Stimulated activated naive CD4-positive, alpha-beta T cell treated with Interleukin-2 at 50 U/mL for 16 hours (primary cell): ENCODE data around the gene KPNA2.
A peak's percentile ranks its signal among the peaks of the same experiment; 100 is the strongest.
"Not testable (repeated sequence)": the region's sequence is repeated elsewhere in the genome, so short reads cannot be mapped to it uniquely, and the experiment has no call there.

Experiments used
- DNase-seq: peaks from one replicate; lab custom pipeline; 2025; lab: John Stamatoyannopoulos, UW

The KPNA2 gene

DNA sequence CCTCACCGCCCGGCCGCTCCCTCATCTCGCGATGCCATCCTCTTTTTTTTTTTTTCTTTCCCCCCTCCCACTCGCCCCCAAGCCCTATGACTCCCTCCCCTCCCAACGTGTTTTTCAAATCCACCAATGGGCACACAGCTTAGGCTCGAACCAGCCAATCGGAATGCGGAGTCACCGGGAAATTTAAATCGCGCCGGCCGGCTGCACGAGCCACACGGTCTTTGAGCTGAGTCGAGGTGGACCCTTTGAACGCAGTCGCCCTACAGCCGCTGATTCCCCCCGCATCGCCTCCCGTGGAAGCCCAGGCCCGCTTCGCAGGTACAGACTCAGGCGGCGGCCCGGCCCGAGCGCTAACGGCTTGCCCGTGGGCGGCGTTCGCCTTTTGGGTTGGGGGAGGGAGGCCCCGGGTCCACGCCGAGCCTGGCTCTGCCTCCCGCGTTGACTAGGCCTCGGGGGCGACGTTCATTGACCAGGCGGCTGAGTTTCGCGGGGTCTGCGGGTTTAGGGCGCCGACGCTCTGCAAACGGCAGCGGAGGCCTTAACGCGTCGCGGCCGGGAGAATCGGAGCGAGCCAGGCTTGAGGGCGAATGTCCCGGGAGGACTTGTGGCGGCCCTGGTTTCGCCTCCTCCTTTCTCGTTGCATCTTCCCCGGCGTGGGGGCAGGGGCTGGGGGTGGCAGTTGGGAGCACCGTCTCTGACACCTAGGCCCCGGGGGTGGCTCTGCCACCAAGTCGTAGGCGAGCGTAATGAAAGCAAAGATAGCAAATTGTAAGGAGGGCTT, at the start of gene KPNA2:
KPNA2 (plus strand) TSS at position 213 of the 781 bp plus-strand sequence. CDS start 1,398 bp downstream, outside the sequence.
- DNase-seq: peak; percentile 95

GRCh38 chr17:67990909-67991308, 44.6 kb upstream of the KPNA2 start:
- no peak for DNase-seq

DNA sequence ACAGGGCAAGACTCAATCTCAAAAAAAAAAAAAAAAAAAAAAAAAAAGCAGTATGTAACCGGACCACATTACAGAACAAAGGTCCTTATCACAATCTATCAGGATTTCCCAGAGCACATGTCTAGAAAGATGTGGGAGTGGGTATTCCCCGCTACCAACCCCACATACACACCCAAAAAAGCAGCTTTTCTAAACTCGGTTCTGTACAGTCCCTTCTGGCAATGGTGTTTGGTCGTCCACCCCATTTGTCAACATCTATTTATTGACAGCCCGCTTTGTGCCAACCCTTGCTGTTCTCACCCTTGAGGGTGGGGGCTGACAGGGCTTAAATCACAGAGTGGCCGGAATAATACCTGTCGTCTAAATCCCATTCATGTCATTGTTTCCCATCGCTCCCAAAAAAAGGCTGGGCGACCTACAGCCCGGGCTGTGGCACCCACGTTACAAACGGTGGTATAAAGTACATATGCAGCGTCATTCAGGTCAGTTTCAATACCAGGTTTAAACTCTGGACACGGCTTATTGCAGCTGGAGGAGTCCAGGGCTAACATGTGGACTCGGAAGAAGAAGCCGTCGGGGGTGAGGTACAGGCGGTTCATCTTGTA, 42.9 kb upstream of the KPNA2 start:
- no peak for DNase-seq

DNA sequence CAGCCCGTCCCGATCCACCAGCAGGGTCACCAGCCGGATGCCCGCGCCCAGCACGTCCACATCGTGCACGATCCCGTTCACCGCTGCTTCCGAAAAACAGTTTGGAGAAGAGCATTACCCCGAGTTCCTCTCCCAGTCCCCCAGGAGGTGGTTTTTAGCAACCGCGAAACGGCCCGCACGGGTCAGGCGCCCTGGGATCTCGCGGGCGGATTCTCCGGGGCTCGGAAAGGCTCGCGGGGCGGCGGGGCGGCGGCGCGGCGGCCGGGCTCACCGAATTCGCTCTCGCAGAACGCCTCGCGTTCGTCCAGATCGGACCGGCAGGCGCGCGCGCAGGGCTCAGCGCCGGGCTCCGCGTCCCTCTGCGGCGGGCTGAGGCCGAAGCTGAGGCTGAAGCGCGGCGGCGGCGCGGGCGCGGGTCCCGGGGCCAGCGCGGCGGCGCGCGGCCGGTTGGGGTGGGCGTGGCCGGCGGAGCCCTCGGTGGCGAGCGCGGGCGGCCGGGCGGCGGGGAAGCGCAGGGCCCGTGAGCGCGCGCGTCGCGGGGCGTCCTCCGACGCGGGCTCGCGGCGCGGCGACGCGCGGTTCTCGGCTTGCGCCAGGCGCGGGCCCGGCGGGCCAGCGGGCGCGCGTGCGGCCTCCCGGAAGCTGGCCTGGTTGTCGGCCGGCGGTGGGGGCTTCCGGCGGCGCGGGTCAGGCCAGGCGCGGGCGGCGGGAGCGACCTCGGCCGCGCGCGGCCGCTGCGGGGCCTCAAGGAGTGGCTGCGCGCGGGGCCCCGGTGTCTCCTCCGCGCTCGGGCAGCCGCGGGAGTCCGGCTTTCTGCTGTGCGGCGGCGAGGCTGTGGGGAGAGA, 42.2 kb upstream of the KPNA2 start:
- peak; percentile 70 for DNase-seq

GRCh38 chr17:67993998-67994361, 41.6 kb upstream of the KPNA2 start:
- no peak for DNase-seq

- DNase-seq: no peak
These were observed 40.5 kb upstream of the KPNA2 start for GRCh38 chr17:67994817-67995569.

DNA sequence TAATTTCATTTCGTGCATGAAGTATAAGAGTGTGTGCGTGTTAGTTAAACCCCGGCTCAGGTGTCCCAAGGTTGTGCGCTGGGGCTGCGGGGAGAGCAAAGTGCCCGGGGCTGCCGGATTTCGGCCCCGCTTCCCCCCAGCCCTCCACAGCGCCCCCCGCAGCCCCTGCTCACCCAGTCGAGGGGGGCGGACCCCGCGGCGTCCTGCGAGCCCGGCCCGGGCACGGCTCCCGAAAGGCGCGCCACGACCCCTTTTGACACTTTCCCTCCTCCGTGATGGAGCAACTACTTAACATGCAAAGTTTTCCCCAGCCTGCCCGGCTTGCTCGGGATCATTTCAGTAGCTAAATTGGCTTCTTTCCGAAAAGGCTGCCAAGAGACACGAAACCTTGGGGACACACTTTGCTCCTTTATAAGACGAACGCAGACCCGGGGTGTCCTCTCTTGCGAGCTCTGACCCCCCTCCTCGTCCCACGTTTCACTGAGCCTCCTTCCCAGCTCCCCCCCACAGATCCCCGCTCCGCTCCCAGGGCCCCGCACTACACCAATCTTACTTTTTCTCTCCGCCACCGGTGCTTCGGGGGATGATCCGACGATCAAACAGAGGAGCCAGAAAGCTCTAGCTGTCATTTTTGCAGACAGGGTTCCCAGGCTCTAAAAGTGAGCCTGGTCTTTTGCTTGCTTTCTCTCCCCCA, 39.8 kb upstream of the KPNA2 start:
- DNase-seq: peak; percentile 5

DNA sequence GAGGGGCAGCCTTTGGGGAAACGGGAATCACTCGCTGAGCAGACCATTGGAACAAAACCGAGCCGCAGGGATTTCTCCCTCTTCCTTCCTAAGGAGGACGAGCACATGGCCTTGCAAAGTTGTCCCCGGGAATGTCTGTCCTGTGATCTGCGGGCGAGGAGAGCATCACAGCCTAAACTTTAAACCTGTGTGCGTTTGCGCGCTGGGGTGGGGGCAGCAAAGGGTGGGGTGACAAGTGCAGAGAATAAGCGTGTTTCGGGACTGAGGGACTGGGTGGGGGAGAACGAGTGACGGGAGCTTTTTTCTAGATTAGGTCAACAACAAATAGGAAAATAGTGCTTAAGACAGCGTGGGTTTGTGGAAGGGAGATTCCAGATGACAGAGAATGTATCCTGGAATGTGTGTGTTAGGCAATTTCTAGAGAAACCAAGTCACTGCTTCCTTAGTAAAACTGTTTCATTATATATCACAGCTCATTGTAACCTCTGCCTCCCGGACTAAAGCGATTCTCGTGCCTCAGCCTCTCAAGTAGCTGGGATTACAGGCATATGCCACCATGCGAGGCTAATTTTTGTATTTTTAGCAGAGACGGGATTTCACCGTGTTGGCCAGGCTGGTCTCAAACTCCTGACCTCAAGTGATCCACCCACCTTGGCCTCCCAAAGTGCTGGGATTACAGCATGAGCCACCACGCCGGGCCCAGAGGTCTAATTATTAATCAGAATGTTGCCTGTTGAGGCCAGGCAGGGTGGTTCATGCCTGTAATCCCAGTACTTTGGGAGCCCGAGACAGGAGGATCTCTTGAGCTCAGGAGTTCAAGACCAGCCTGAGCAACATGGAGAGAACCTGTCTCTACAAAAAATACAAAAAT, 39.0 kb upstream of the KPNA2 start, which contains the start of gene C17orf58:
C17orf58 (minus strand) TSS at position 169 of the 871 bp plus-strand sequence. CDS start 271 bp downstream, outside the sequence.
- DNase-seq: peak; percentile 37

DNA sequence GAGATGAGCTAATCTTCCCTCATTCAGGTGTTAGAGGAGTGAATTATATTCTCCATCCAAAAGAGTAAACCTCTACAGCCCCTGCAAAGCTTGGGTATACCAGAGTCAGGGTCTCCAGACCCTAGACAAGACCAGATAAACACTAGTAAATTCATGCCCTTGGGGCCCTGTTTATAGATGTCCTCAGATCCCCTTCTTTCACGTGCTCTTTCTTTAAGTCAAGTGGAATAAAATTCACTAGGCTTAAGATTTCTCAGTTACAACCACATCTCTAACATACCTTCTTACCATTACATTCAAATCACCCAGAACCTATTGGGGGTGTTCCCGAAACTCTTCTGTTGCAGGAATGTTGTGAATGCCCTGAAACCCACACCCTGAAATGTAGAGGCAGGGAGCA, 37.1 kb upstream of the KPNA2 start:
- no peak for DNase-seq

DNA sequence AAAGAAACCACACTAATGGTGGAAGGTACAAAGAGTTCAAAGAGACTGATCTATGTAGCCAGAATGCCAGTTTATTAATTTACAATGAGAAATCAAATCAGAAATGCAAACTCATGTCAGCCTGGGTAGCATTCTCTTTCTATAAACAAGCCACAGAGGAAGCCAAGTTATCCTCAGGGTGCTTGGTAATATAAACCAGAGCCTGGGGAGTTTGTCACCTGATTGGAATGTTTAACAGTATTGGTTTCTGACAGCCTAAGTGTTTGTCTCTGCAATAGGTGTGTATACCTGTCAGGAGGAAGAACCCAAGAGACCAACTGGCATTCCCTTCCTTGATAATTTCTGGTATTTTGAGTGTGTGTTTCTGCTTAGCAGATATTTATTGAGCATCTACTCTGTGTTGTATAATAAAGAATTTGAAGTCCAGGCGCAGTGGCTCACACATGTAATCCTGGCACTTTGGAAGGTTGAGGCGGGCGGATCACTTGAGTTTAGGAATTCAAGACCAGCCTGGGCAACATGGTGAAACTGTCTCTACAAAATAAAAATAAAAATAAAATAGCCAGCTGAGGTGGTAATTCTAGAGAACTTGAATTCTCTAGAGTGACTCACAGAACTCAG, 36.1 kb upstream of the KPNA2 start:
- DNase-seq: no peak

DNA sequence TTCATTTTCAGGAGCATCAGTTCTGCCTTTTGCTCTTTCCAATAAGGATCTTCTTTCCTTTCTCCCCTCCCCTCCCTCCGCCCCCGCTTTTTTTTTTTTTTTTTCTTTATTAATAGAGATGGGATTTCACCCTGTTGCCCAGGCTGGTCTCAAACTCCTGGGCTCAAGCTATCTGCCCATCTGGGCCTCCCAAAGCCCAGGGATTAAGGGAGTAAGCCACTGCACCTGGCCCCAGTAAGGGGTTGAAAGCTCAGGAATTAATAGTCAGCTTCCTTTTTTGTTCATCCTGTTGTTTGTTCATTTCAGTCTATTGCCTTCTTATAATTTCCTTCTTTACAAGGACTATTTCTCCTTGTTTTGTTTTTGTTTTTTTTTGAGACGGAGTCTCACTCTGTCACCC, 31.3 kb upstream of the KPNA2 start:
- DNase-seq: no peak

GRCh38 chr17:68006797-68007196, 28.7 kb upstream of the KPNA2 start:
- no peak for DNase-seq

DNA sequence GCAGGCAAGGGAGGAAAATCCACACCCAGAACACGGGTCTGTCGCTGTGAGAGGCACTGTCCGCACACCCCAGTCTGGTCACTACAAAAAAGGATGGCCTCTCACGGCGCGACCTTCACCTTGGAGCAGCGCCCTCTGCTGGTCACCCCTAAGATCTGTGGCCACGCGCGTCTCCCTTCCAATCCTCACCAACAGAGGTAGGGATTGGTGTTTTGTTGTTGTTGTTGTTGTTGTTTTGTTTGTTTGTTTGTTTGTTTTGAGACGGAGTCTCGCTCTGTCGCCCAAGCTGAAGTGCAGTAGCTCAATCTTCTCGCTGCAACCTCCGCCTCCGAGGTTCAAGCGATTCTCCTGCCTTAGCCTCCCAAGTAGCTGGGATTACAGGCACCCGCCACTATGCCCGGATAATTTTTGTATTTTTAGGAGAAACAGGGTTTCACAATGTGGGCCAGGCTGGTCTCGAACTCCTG, 24.3 kb upstream of the KPNA2 start:
- DNase-seq: peak; percentile 57

GRCh38 chr17:68013385-68013784, 22.1 kb upstream of the KPNA2 start:
- no peak for DNase-seq

DNA sequence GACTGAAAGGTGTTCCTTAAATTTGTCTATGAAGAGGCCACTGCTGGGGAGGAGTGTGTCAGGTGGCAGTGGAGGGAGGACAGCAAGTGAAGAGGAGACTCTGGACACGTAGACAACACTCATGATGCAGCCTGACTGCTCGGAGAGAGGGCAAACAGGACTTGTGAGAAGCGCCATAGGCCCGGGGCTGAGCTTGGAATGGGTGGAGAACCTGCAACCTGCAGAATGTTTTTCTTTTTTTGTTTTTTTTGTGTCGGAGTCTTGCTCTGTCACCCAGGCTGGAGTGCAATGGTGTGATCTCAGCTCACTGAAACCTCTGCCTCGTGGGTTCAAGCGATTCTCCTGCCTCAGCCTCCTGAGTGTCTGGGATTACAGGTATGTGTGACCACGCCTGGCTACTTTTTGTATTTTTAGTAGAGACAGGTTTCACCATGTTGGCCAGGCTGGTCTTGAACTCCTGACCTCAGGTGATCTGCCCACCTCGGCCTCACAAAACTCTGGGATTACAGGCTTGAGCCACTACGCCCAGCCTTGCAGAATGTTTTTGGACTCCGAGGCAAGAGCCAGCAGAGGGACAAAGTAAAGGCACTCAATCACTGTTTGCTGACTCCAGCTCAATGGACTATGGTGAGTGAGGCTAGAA, 20.3 kb upstream of the KPNA2 start:
- DNase-seq: no peak

DNA sequence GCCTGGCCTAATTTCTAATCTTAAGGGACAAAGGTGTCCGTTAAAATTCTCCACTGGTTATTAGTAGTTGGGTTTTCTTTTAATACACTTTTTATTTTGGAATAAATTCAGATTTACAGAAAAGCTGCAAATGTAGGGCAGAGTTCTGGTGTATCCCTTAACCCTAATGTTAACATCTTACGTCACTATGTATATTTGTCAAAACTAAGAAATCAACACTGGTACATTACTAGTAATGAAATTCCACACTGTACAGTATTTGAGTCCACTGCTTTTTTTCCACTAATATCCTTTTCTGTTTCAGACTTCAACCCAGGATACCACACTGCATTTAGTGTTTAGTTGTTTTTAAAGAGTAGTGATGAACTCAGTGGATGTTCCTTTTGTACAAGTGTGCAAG, 18.7 kb upstream of the KPNA2 start:
- DNase-seq: no peak

DNA sequence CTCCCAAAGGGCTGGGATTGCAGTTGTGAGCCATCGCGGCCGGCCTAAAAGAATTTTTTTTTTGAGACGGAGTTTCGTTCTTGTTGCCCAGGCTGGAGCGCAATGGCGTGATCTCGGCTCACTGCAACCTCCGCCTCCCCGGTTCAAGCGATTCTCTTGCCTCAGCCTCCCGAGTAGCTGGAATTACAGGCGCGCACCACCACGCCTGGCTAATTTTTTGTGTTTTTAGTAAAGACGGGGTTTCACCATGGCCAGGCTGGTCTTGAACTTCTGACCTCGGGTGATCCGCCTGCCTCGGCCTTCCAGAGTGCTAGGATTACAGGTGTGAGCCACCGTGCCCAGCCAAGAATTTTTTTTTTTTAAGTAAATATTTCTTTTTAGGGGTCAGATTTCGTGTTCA, 17.0 kb upstream of the KPNA2 start:
- DNase-seq: not testable (repeated sequence)

- no peak for DNase-seq
These were observed 16.2 kb upstream of the KPNA2 start for GRCh38 chr17:68019336-68019674.

DNA sequence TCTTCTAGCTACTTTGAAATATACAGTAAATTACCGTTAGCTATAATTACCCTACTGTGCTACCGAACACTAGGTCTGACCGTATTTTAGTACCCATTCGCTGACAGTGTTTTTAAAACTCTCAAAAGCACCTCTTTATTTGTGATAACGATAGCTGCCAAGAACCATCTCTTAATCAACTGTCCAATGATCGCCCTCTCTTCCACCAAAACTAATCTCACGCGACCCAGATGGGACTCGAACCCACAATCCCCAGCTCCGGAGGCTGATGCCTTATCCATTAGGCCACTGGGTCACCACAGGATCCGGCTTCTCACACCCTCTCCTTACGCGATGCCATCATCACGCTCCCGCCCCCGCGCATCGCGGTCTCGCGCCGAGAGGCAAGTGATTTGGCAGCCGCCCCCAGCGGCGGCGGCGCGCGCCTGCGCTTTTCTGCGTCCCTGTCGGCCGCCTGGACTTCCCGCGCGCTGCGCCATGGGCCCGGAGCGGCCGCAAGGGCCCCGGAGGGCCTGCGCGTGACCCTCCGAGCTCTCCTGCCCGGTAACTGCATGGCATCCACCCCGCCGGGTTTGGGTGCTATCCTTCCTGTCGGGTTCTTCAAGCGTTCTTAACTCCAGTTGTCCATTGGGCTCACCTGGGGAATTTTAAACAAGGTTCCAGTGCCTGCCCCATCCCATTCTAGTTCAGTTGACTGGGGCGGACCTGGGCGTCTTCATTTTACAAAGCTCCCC, 15.7 kb upstream of the KPNA2 start:
- DNase-seq: peak; percentile 94
